ENCODE data around the gene DRG1.
"Not testable (repeated sequence)": the region's sequence is repeated elsewhere in the genome, so short reads cannot be mapped to it uniquely, and the experiment has no call there.

DRG1 gene

GRCh38 chr22:31443516-31443915 lies 44.1 kb downstream of the DRG1 start:
- no peak for DNase-seq

GRCh38 chr22:31445642-31446041 lies 46.2 kb downstream of the DRG1 start:
- DNase-seq: no peak

DNA sequence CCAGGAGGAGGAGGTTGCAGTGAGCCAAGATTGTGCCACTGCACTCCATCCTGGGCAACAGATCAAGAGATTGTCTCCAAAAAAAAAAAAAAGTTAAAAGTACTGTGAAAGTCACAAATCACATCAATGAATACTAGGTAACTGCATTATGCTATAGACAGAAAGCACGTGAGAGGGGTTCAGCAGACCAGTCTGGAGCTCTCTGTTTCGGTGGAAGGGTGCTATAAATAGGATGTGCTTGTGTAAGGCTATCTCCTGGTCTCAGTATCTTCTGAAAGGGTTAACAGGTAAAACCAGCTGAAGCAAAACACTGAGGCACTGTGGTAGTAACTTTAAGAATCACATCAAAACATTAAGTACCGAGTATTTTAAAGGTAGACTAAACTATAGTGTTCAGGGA lies 46.8 kb downstream of the DRG1 start:
- DNase-seq: no peak

DNA sequence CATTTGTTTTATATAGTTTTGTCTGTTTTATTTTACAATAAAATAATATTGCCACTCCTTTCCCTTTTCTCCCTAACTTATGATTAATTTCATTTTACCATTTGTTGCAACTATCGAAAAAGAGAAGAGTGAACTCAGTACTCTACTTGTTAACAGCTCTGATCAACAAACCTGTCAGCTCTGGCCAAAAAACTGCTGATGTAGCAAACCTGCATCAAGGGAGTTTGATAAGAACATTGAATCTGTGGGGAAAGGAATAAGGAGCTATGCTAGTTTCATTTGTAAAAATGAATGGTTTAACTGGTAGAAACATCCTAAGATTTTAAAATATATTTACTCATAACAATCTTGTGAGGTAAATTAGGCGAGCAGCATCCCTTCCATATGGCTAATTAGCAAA lies 47.4 kb downstream of the DRG1 start:
- DNase-seq: no peak

- no peak for DNase-seq
Measured at GRCh38 chr22:31447337-31447736, 47.9 kb downstream of the DRG1 start.

GRCh38 chr22:31448382-31448781 lies 49.0 kb downstream of the DRG1 start:
- no peak for DNase-seq

- no peak for DNase-seq
Measured at GRCh38 chr22:31449506-31449905, 50.1 kb downstream of the DRG1 start.

- DNase-seq: no peak
Measured at GRCh38 chr22:31451709-31452571, 52.5 kb downstream of the DRG1 start.

DNA sequence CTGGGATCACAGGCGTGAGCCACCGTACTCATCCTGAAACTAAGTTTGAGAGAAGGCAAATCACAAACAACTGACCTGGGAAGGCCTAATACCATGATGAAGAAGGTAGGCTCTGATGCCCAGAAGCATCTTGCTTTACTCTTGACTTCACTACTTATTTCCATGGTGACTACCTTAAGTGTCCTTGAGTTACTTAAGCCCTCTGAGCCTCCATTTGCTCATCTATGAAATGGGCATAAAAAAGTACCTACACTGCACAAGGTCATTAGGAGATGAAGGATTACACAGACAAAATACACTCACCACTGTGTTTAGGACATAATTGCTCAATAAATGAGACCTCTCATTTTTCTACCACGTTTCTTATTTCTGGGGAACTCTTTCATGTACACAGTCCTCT lies 62.3 kb downstream of the DRG1 start:
- DNase-seq: no peak

GRCh38 chr22:31465307-31465706 lies 65.9 kb downstream of the DRG1 start:
- DNase-seq: no peak

- DNase-seq: no peak
Measured at GRCh38 chr22:31474743-31475142, 75.3 kb downstream of the DRG1 start.

- DNase-seq: no peak
Measured at GRCh38 chr22:31475800-31476199, 76.4 kb downstream of the DRG1 start.

DNA sequence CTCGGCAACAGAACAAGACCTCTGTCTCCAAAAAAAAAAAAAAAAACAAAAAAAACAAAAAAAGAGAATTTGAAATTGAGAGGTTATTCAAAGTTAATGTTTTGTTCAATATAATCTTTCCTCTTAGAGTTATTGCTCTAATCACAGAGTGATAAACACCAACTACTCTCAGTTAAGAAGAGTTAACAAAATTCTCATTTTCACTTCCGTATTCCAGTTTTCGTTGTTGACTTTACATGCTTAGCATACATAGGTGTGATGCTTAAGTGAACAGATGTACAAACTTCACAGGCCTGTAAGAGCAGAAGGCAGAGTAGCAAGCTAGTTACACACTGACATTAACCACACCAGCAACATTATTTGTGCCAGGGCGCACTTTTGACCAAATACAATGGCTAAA lies 77.9 kb downstream of the DRG1 start:
- DNase-seq: no peak

GRCh38 chr22:31481129-31481528 lies 81.7 kb downstream of the DRG1 start:
- DNase-seq: no peak

- not testable (repeated sequence) for DNase-seq
Measured at GRCh38 chr22:31482470-31482869, 83.1 kb downstream of the DRG1 start.

Data from activated effector memory CD4-positive, alpha-beta T cell treated with anti-CD3 and anti-CD28 coated beads, Interleukin-2, amount 50 U/mL, for 16 hours (primary cell).